ENCODE measurements around the gene BIRC5.

BIRC5 gene

GRCh38 chr17:78269955-78270381 is 55.9 kb downstream of the BIRC5 start:
- no peak for DNase-seq (ENCODE audit: low read depth)
- no peak for TF ChIP-seq CTCF (conservative IDR thresholded peaks at IDR 0.05; ENCODE audit: control insufficient read depth, insufficient read depth, low read depth, low read length)

DNA sequence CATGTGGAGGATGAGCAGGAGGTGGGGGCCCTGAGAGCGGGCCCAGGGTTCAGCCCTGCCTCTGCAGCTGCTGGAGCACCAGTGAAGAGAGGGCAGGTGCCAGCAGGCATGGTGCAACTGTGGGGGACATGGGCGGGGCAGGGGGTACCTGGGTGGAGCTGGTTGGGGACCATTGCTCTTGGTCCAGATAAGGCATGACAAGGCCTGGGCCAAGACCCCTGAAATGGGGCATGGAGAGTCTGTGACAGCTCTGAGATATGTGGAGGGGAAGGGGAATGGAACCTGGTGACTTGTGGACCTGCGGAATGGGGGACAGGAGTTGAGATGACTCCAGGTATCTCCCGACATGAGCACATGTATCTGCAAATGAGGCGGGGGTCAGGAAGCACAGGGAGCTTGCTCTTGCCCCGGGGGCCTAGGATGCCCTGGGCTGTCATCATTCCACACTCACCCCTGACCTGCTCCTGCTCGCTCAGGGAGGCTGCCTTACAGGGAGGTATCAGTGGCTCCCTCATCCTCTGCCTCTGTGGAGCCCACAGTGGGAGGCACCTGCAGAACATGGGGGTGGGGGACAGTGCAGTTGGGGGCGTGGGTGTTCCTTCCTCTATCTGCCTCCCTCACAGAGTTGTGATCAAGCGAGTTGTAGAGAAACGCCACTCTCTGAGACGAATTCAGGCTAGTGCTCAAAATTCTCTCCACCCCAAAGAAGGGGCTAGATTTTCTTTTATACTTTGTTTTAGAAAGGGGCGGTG is 57.5 kb downstream of the BIRC5 start:
- DNase-seq (ENCODE audit: low read depth): no peak
- H3K4me3 ChIP-seq (ENCODE audit: control insufficient read depth, low read depth, low read length): no peak overlapping the region
- no peak for TF ChIP-seq CTCF (conservative IDR thresholded peaks at IDR 0.05; ENCODE audit: control insufficient read depth, insufficient read depth, low read depth, low read length)

More at GRCh38 chr17:78269955-78270381, 55.9 kb downstream of the BIRC5 start:
- H3K4me3 ChIP-seq (ENCODE audit: control insufficient read depth, low read depth, low read length): no peak overlapping the region

DNA sequence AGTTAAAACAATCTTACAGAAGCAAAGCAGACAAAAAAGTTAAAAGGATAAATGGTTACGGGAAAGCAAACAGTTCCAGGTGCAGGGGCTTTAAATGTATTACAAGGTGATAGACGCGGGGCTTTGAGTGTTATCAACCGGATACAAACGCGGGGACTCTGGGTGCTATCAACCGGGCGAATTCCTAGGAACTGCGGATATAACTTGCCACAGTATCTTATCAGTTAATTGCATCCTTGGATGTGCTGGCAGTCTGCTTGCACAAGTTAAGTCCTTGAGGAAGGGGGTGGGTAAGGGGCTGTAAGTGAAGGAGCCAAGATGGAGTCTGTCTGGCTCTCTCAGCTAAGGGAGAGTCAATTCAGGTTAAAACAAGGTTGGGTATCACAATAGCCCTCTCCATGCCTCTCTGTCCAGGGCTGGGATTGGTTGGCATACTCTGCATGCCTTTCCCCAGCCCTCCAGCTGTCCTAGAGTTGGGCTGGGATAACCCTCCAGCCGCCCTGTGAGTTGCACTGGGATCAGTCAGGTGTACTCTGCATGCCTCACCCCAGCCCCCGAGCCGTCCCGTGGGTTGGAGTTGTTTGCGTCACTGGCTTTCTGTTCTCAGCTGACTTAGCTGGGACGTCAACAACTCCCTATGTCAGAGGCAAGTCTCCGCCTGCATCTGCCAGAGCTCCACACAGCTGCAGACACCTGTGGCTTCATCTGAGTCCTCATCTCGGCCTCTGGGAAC is 58.3 kb downstream of the BIRC5 start:
- TF ChIP-seq CTCF (conservative IDR thresholded peaks at IDR 0.05; ENCODE audit: control insufficient read depth, insufficient read depth, low read depth, low read length): no peak
- peak; percentile 79 for DNase-seq (ENCODE audit: low read depth)
- H3K4me3 ChIP-seq (ENCODE audit: control insufficient read depth, low read depth, low read length): no peak overlapping the region

DNA sequence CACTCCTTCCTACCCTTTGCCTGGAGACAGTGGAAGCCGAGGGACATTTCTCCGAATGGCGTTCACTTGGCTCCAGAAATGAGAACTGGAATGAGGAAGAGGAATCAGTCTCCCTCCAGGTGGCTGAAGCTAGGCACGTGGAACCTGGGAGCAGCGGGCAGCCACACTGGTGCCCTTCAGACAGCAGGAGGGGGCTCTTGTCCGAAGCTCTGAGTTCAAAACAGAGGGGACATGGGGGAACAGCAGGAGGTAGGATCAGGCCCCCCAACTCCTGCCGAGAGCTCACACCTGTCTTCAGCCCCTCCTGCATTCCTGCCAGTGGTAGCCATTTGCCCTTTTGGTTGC is 58.8 kb downstream of the BIRC5 start:
- no peak for DNase-seq (ENCODE audit: low read depth)
- no peak overlapping the region for H3K4me3 ChIP-seq (ENCODE audit: control insufficient read depth, low read depth, low read length)
- TF ChIP-seq CTCF (conservative IDR thresholded peaks at IDR 0.05; ENCODE audit: control insufficient read depth, insufficient read depth, low read depth, low read length): no peak

DNA sequence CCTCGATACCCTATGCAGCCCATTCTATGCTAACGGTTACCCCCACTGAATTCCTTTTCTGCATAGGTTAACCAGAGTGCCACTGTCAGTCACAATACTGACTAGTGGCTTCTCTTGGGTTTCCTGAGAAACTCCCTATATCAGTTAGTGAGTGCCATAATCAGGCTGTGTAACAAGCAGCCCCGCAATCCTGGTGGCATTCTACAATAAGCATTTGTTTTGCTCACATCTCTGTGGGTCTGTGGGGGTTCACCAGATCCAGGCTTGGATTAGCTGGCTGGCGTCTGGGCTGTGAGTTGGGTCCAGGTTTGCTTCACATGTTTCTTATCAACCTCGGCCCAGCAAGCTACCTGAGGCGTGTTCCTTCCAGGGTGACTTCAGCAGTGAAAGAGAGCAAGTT is 59.8 kb downstream of the BIRC5 start:
- no peak overlapping the region for H3K4me3 ChIP-seq (ENCODE audit: control insufficient read depth, low read depth, low read length)
- DNase-seq (ENCODE audit: low read depth): no peak
- TF ChIP-seq CTCF (conservative IDR thresholded peaks at IDR 0.05; ENCODE audit: control insufficient read depth, insufficient read depth, low read depth, low read length): no peak

All from fibroblast of mammary gland (primary cell).